Measurements from ENCODE around the gene KCNT1.
"Not testable (repeated sequence)": the region's sequence is repeated elsewhere in the genome, so short reads cannot be mapped to it uniquely, and the experiment has no call there.

Gene KCNT1

GRCh38 chr9:135672786-135673185 is 29.2 kb upstream of the KCNT1 start:
- DNase-seq (ENCODE audit: extremely low read depth in 1 of 2, low read depth in 1 of 2): not testable (repeated sequence)

GRCh38 chr9:135673941-135674340 is 28.0 kb upstream of the KCNT1 start:
- no peak for DNase-seq (ENCODE audit: extremely low read depth in 1 of 2, low read depth in 1 of 2)

- no peak for DNase-seq (ENCODE audit: extremely low read depth in 1 of 2, low read depth in 1 of 2)
Measured at GRCh38 chr9:135674977-135675376, 27.0 kb upstream of the KCNT1 start.

DNA sequence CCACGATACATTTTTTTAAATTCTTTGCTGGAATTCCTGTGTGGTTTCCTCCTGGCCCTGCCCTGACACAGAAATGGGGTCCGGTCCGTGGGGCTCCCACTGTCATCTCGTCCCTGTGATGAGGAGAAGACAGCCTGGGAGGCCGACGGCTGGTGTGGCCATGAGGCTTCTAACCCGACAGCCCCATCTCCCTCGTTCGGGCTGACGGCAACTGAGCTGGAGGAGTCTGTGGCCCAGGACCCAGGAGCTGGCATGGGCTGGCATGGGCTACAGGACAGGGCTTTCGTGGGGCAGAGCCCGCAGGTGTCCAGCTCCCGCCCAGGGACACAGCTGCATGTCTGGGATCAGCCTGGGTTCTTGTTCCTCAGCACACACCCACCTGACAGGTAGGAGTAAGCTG is 25.1 kb upstream of the KCNT1 start:
- DNase-seq (ENCODE audit: extremely low read depth in 1 of 2, low read depth in 1 of 2): no peak

DNA sequence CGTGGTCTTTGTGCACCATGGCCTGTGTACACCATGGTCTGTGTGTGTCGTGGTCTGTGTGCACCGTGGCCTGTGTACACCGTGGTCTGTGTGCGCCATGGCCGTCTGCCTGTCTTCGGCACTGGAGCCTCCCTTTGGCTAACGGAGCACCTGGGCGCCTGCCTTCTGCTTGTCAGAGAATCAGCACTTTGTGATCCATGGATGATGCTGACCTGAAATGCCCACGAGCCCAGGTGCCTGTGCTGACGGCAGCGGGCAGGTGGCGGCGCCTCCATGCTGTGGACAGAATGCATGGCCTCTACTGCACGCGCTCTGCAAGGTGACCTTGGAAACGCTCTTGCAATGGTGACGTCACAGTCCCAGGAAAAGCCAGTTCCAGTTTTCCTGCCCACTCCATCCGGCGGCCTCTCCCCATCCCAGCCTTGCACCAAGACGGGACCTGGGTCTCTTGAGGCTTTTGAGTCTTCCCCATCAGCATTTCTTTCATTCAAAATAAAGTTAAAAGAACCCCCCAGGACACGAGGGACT is 24.3 kb upstream of the KCNT1 start:
- DNase-seq (ENCODE audit: extremely low read depth in 1 of 2, low read depth in 1 of 2): no peak

DNA sequence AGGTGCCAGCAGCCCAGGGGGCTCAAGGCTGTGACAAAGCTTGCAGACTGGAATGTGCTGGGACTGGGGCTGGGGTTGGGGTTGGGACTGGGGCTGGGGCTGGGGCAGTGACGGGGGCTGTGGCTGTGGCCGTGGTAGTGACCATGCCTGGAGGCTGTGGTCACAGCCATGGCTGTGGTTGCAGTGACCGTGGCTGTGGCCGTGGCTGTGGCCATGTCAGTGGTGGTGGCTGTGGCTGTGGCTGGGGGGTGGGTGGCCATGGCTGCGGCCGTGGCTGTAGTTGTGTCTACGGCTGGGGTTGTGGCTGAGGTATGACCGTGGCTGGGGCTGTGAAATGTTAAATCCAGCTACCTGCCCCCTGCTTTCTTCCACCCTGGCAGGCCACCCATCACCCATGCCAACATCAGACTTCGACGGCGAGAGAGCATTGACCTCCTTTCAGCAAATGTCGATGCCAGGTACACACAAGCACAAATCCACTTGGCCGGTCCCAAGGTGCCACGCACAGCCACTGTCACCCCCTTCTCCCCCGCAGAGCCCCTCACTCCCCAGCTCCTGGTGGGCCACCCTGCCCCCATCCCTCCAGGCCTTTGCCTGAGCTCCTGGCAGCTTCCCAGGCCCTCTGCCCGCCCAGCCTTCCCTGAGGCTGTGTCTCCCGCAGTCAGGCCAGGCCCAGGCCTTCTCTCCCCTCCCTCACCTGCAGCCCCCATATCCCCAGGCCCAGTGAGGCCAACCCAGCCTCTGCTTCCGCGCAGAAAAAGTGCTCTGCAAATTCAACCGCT is 23.6 kb upstream of the KCNT1 start:
- DNase-seq (ENCODE audit: extremely low read depth in 1 of 2, low read depth in 1 of 2): no peak

- DNase-seq (ENCODE audit: extremely low read depth in 1 of 2, low read depth in 1 of 2): no peak
Measured at GRCh38 chr9:135680056-135680455, 21.9 kb upstream of the KCNT1 start.

DNA sequence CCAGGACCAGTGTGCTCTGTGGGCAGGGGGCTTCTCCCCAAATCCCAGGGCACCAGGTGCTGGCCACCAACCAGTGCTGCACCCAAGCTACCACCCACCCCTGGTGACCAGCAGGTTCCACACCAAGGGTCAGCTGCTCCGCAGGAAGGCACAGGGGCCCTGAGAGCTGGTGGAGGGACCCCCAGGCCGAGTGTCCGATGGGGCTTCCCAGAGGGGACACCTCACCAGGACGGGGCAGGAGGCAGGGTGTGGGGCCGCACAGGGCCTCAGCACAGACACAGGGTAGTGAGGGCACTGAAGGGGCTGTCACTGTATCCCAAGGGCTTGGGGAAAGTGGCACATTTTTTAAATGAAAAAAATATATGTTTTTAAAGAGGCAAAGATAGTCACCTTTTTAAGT is 20.8 kb upstream of the KCNT1 start:
- DNase-seq (ENCODE audit: extremely low read depth in 1 of 2, low read depth in 1 of 2): no peak

DNA sequence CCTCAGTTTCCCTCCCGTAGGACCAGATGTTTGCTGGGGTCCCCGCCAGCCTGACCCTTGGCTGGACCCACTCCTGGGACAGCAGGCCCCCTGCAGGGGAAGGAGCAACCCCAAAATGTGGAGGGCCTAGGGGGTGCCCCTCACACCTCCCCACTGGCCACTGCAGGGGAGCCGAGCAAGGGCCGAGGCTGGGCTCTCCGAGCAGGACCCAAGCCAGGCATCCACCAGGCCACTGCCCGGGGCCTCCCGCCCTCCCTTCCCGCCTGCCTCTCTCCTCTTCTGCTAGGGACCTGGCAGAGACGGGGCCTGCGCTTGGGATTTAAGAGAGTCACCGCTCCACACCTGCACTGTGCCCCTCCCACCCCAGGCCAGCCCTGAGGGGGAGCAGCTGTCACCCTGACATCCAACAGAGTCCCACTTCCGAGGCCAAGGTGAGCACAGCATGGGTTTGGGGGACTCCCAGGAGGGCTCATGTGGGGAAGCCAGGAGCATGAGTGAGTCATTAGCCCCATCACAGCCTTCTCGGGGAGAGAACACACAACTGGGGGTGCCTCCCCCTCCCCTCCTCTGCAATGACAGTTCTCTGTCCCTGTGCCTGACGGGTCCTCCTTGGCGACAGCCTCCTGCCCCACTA is 18.5 kb upstream of the KCNT1 start:
- DNase-seq (ENCODE audit: extremely low read depth in 1 of 2, low read depth in 1 of 2): no peak

GRCh38 chr9:135684691-135685090 is 17.3 kb upstream of the KCNT1 start:
- no peak for DNase-seq (ENCODE audit: extremely low read depth in 1 of 2, low read depth in 1 of 2)

- DNase-seq (ENCODE audit: extremely low read depth in 1 of 2, low read depth in 1 of 2): no peak
Measured at GRCh38 chr9:135687216-135687615, 14.8 kb upstream of the KCNT1 start.

- no peak for DNase-seq (ENCODE audit: extremely low read depth in 1 of 2, low read depth in 1 of 2)
Measured at GRCh38 chr9:135689011-135689410, 13.0 kb upstream of the KCNT1 start.

DNA sequence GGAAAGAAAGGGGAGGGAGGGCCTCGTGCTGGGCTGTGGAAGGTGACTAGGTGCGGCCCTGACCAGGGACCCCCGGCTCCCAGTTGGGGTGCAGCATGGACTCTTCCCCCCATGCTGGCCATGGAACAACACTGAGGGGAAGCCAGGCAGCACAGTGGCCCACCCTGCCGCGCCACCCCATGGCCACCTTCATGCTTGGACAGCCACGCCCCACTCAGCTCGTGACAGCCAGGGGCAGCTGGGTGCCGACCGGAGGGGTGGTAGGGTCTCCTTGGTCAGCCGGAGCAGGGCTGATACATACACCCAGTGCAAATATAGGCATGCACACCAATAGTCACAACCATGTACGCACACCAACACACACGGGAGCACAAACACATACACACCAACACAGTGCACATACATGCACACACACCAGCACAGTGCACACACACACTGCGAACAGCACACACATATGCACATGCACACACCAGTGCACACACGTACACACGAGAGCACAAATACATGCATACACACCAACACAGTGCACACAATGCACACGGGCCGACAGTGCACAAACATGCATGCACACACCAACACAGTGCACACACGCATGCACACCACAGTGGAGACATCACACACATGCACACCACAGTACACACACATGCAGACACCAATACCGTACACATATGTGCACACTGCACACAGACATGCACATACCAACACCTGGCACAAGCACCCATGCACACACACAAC is 11.0 kb upstream of the KCNT1 start:
- DNase-seq (ENCODE audit: extremely low read depth in 1 of 2, low read depth in 1 of 2): no peak

DNA sequence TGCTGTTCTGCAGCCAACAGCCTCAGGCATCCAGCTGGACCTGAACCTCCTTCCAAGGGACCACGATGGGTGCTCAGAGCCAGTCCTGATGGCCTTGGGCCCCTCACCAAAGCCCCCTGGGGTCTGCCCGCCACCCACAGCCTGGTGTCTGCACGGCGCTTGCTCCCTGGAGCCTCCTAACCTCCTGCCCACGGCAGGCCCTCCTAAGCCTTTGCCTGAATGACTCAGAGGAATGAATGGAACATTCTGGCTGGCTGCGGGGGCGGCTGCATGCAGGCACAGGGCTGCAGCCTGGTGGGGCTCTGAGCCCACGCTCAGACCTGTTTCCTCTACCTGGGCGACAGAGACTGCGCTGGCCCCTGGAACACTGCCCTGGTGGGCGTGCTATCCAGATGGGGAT is 9.6 kb upstream of the KCNT1 start:
- DNase-seq (ENCODE audit: extremely low read depth in 1 of 2, low read depth in 1 of 2): no peak

GRCh38 chr9:135693265-135693664 is 8.7 kb upstream of the KCNT1 start:
- DNase-seq (ENCODE audit: extremely low read depth in 1 of 2, low read depth in 1 of 2): no peak

GRCh38 chr9:135693771-135694170 is 8.2 kb upstream of the KCNT1 start:
- DNase-seq (ENCODE audit: extremely low read depth in 1 of 2, low read depth in 1 of 2): no peak

DNA sequence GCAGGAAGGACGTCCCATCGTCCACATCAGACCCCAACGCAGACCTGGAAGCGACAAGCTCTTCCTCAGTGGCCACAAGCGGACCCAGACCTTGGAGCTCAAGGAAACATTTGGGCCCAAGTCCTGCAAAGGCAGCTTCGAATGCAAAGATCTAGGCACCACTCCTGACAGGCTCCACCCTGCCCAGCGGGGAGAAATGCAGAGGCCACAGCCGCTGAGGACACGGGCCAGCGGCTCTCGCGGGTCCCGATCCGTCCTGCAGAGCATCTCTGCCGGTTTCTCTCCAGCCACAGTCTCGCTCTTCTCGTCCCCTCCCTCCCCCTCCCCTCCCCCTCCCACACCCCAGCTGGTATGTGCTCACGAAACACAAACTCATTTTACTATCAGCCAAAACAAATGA is 7.6 kb upstream of the KCNT1 start:
- DNase-seq (ENCODE audit: extremely low read depth in 1 of 2, low read depth in 1 of 2): no peak

DNA sequence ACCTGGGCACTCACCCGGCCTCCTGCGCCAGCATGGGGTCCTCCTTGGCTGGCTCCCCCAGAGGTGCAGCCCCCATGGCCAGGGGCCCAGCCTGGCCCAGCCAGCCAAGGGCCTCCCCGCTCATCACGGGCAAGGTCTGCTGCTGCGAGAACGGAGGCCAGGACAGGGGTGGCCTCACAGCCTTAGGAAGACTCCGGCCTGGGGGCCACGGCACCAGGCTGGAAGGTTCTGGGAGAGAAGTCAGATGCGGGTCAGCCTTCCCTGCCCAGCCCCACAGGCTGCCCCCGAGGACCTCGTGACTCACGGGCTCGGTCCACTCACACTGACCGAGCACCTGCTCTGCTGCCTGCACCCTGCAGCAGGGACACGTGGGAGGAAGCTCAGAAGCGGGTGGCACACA is 6.9 kb upstream of the KCNT1 start:
- DNase-seq (ENCODE audit: extremely low read depth in 1 of 2, low read depth in 1 of 2): no peak

DNA sequence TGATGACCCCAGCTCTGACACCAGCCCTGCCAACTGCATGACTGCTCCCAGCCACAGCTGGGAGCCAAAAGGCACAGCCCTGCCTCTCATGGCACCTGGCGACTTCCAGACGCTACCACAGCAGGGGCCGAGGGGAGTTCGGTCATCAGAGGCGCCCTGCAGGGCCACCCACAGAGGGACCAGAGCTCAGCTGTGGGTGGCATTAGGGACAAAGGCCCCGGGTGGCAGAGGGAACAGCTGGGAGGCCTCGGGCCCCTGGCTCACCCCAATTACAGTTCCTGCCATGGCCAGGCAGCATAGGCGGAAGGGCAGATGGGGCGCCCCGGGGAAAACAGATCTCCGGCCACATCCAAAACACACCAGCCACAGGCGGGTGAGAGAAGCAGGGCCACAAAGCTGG is 6.3 kb upstream of the KCNT1 start:
- no peak for DNase-seq (ENCODE audit: extremely low read depth in 1 of 2, low read depth in 1 of 2)

- no peak for DNase-seq (ENCODE audit: extremely low read depth in 1 of 2, low read depth in 1 of 2)
Measured at GRCh38 chr9:135696446-135696845, 5.5 kb upstream of the KCNT1 start.

GRCh38 chr9:135697226-135697625 is 4.8 kb upstream of the KCNT1 start:
- DNase-seq (ENCODE audit: extremely low read depth in 1 of 2, low read depth in 1 of 2): no peak

GRCh38 chr9:135698236-135698635 is 3.7 kb upstream of the KCNT1 start:
- DNase-seq (ENCODE audit: extremely low read depth in 1 of 2, low read depth in 1 of 2): no peak

Measured in activated CD8-positive, alpha-beta memory T cell treated with anti-CD3 and anti-CD28 coated beads for 1 hour (primary cell).